ENCODE measurements around the gene C11orf54.
"Not testable (repeated sequence)": the region's sequence is repeated elsewhere in the genome, so short reads cannot be mapped to it uniquely, and the experiment has no call there.

The C11orf54 gene

DNA sequence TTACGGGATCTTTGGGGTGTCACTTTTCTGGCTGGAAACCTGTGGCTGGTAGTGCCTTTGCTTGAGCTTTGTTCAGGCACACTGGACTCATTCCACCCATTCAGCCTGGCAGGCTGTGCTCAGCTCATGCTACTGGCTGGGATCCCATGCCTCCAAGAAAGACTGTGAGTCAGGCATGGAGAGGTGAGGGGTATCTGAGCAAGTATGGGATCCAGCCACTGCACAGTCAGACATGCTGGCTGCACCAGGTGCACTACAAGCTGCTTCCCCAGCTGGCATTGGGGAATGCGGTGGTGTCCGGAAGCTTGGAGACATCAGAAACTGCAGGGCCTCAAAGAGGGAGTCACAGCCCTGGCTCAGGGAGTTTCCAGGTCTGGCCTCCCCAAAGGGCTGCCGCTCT, 30.7 kb downstream of the C11orf54 start:
- DNase-seq = no peak

DNA sequence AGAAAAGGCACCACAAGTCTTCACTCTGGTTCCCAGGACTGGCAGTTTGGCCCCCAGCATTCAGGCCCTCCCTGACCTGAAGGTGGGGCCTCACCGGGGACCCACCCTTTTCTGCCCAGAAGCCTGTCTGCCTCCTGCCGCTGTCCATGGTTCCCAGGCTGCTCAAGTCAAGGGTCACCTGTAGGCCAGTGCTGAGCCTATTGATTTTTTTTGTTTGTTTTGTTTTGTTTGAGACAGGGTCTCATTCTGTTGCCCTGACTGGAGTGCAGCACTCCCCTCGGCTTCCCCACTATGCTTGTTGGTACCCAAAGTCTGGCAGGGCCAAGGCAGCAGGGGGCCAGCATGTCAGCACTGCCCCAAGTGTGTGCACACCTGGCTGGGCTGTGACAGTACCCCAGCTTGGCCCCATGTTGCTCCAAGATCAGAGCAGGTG, 31.6 kb downstream of the C11orf54 start:
- no peak for DNase-seq

DNA sequence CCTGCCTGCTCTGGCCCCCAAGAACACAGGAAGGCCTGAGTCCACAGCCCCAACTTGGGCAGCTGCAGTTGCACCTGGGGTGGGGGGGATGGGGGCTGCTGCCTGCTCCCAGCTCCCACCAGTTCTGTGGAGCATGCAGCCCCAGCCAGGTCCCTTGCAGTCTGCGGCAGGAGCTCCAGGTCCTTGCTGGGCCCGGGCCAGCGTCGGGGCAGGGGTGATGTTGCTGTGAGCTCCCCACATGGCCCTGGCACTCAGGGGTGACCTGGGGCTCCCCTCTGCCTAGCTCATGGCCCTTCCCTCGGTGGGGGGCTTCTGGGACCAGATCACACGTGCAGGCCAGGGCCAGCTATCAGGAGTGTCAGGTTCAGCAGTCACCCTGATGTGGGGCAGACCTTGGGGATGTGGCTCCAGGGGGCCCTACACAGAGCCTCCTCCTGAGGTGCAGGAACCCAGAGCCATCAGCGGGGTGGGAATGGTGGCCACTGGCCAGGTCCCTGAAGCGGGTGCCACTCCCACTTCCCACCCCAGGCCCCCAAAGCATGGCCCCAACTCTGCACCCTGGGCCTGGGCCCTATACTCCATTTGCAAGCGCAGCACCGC, 32.2 kb downstream of the C11orf54 start:
- no peak for DNase-seq

DNA sequence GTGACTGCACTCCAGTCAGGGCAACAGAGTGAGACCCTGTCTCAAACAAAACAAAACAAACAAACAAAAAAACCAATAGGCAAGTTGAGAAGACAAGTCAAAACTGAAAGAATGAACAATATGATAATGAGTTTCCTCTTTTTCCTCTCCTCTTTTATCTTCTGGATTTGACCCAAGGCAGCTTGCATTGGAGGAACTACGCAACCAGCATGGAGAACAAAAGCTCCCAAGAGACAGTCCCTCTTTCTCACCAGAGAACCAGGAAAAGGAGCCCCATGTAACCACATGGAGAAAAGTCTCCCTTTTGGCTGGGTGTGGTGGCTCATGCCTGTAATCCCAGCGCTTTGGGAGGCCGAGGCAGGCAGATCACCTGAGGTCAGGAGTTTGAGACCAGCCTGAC, 33.1 kb downstream of the C11orf54 start:
- DNase-seq = not testable (repeated sequence)

DNA sequence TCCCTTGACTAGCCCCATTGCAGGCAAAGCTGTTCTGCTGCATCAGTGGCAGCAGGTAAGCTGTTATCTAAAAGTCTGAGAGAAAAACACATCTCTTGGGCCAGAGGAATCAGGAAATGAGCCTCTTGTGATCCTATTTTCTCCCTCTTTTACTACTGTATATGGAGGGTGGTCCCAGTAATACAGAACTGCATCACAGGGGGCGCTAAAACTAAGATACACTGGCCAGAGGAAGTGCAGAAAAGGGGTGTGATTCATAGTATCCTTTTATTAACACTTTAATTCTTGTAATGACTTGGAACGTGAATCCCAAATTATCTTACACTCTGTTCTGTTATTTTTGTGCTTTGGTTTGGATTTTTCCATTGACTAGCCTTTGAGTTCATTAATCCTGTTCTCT, 33.8 kb downstream of the C11orf54 start:
- DNase-seq = no peak

DNA sequence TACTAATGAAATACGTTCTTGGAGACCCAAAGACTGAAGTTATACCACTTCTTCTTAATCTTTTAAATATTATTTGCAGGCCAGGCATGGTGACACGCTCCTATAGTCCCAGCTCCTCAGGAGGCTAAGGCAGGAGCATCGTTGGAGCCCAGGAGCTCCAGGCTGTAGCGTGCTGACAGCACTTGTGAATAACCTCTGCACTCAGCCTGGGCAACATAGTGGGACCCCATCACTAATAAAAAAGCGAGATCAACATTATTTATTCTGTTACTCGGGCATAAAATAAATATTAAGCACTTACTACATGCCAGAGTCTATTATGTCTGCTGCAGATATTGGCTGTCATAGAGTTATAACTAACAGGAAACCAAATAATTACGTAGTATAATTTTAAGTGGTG, 41.9 kb downstream of the C11orf54 start:
- no peak for DNase-seq

DNA sequence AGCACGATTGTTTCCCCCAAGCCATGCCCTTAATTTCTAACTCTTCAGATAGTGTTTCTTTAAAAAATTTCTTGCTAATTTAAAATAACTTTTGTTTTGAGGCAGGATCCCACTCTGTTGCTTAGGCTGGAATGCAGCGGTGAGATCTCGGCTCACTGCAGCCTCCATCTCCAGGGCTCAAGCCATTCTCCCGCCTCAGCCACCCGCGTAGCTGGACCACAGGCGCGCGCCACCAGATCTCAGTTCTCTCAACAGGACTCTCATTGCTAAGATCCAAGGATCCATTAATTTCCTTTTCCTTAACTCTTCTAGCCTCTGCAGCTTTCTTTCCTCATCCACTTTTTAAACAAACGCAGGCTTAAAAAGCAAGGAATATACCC, 42.3 kb downstream of the C11orf54 start:
- DNase-seq = no peak

DNA sequence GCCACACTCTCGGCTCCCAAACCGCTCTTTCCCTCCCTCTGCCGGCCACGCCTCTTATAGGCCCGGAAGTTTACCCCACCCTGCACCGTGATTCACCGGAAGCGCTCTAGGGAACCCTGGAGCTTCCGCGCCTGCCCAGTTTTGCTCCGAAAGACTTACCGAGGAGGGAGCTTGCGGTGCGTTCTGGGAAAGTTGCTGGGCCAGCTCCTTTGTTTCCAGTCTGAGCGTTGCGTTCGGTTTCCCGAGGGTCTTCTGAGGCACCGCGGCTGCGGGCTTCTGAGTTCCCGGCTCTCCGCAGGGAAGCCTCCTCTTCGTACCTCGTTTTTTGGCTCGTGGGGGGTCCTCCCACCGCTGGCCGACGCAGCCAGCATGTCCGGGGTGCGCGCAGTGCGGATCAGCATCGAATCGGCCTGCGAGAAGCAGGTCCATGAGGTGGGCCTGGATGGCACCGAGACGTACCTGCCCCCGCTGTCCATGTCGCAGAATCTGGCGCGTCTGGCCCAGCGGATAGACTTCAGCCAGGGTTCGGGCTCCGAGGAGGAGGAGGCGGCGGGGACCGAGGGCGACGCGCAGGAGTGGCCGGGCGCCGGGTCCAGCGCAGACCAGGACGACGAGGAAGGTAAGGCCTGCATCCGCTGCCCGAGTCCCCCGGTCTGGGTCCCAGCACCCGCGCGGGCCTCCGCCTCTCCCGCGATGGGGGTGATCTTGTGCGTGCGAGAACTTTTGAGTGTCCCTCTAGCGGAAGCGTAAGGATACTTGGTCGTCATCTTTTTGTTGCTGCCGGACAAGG, 42.9 kb downstream of the C11orf54 start, which contains the start of gene MED17:
Gene MED17, plus strand, starts transcription at position 138 of the 790 bp plus-strand sequence. Its CDS starts 232 bp downstream, at position 370.
- peak; percentile 79 for DNase-seq

DNA sequence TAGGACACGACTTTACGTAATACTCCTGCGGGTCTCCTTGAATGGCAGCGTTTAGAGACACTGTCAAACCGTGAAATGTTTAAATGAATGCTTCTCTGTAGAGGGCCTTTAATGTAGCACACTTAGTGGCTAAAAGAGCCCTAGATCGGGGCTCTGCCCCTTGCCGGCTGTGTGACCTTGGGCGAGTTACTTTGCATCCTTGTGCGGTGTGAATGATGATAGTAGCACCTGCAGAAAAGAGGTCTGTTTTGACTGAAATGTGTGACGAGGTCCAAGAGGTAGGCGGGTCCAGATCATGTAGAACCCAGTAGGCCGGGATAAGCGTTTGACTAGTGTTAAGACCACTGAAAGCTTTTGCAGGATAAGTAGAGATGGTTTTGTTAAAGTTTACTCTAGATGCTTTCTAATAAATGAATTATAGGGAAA, 43.5 kb downstream of the C11orf54 start:
- DNase-seq = no peak

DNA sequence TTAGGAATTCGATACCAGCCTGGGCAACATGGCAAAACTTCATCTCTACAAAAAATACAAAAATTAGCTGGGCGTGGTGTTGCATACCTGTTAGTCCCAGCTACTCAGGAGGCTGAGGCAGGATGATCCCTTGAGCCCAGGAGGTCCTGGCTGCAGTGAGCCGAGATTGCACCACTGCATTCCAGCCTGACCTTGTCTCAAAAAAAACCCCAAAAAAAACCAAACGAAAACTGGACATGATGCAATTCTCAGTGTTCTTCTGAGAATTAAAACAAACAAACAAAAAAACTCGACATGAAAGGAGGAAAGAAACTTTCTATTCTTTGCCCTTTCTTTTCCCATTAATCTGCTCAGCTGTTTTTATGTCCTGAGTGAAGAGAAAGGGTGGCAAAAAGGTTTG, 50.0 kb downstream of the C11orf54 start:
- no peak for DNase-seq

DNA sequence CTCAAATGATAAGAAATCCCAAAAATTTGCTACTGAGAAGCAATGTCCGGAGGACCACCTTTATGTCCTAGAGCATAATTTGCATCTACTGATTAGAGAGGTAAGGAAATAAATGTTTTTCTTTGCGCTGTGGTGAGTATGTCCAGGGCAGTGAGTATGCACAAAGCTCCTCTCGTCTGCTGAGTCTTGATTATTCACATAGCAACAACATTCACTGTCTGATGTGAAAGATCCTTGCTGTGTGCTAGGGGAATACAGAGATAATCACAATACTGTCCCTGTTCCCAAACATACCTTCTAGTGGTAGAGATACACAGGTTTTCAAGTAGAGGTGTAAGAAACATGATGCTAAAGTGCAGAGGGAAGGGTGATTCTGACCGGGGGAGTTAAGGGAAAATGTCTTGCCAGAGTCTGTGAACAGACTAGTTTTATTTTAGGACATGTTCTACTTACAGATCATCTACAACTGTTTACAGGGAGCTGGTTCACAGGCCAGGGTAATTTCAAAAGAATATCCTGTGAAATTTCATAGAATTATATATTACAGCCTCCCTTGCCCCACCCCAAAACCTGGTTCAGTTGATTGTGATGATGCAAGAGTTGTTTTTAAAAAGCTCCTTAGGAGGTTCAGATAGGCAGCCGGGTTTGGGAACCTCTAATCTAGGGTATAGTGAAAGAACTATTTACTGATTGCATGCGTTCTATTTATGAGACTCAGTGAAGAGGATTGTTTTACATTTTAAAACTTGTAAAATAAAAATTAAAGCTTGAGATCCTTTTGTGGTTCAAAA, 55.2 kb downstream of the C11orf54 start:
- no peak for DNase-seq

DNA sequence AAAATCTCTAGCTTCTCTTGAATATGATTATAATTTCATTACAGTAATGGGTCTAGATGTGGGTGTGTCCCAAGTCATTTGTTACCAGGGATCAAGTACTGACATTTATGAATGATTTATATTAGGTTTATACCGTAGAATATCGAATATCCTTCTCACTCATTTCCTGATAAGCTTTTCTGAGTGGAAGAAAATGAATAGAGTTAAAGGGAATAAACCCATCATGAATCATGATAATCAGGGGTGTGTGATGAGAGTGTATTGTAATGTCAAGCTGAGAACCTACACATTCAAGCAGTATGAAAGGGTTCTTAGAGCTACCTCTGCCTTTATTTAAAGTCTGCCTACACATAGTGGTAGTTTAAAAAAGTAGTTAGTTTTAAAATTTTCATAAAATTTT, 59.9 kb downstream of the C11orf54 start:
- DNase-seq = no peak

DNA sequence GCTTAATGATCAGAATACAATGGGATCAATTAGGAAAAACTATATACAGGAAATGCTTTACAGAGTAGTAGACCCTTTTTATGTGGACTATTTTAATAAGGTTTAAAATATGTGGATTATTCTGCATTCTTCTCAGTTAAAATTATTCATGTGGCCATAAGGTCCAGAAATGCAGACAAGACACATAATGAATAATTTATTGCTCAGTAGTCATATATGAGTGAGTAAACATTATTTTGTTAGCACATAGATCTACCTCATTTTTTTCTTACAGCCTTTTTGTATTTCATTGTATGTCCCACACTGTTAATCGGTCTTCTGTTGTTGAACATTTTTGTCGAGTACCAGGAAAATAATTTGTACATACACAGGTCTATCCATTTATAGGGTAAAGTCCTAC, 63.4 kb downstream of the C11orf54 start:
- no peak for DNase-seq

DNA sequence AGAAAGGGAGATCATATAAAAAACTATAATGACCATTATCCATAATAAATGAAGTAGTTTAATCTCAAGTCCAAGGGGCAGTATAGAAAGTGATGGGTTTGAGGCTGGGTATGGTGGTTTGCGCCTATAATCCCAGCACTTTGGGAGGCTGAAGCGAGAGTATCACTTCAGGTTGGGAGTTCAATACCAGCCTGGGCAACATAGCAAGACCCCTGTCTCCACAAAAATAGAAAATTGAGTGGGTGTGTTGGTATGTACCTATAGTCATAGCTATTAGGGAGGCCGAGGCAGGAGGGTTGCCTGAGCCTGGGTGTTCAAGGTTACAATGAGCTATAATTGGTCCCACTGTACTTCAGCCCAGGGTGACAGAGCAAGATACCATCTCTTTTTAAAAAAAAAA, 66.5 kb downstream of the C11orf54 start:
- DNase-seq = no peak

DNA sequence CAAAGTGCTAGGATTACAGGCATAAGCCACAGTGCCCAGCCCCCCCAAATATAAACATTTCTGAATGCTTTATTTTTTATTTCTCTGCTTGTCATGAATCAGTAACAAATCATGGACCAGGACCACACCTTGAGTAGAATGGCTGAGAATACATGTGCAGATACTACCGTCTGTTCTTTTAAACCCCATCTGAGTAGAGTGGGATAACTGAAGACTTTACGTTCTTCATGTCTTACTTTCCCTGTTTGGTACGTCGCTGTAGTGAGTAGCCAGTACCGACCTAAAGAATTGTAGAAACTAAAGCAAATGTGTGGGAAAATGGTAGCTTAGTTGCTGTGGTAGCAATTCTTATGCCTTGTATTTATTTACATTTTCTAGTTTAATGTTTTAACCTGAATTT, 72.5 kb downstream of the C11orf54 start:
- no peak for DNase-seq
